ENCODE data around the gene COL13A1.

The COL13A1 gene

DNA sequence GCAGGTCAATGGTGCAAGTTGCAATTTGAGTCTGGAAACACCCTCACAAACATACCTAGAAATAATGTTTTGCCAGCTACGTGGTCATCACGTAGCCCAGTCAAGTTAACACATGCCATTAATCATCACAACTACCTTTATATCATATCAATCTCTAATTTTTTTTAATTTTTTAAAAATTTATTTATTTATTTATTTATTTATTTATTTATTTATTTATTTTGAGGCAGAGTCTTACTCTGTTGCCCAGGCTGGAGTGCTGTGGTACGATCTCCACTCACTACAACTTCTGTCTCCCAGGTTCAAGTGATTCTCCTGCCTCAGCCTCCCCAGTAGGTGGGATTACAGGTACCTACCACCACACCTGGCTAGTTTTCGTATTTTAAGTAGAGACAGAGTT is 198.6 kb downstream of the COL13A1 start:
- 92% methylated on average over 2 of the region's 4 CpGs for WGBS (ENCODE audit: insufficient coverage)
- Histone ChIP-seq H3K4me3 (ENCODE audit: control insufficient read depth in 1 of 7, extremely low read depth in 1 of 7, insufficient read depth in 4 of 7, low read depth in 2 of 7, low read length in 6 of 7) (no peak overlapping the region), H3K4me1 (ENCODE audit: control extremely low read depth in 1 of 4, control insufficient read depth in 4 of 4, insufficient read depth in 4 of 4, low read length in 3 of 4) (no peaks in the 10 kb centered on the region), H3K9me3 (ENCODE audit: control extremely low read depth in 1 of 5, control insufficient read depth in 4 of 5, insufficient read depth in 2 of 5, low read depth in 1 of 5, low read length in 4 of 5) (peaks cover 0 to 6% (median 0%) of the 10 kb centered on the region in 5 experiments), H3K36me3 (ENCODE audit: control insufficient read depth in 4 of 4, insufficient read depth in 4 of 4, low read length in 3 of 4) (no peaks in the 10 kb centered on the region), H3K27ac (ENCODE audit: insufficient read depth in 1 of 2, low read depth in 1 of 2, low read length in 2 of 2, poor library complexity in 1 of 2, severe bottlenecking in 2 of 2) (no peak overlapping the region), H3K27me3 (replicated peaks in 2 of 5; ENCODE audit: control insufficient read depth in 4 of 5, insufficient read depth in 5 of 5, low read length in 4 of 5) (peaks cover 0 to 2% (median 0%) of the 10 kb centered on the region in 5 experiments)
- no peak for DNase-seq
- ChIA-PET POLR2A (no interaction called here), CTCF (no interaction called here)

DNA sequence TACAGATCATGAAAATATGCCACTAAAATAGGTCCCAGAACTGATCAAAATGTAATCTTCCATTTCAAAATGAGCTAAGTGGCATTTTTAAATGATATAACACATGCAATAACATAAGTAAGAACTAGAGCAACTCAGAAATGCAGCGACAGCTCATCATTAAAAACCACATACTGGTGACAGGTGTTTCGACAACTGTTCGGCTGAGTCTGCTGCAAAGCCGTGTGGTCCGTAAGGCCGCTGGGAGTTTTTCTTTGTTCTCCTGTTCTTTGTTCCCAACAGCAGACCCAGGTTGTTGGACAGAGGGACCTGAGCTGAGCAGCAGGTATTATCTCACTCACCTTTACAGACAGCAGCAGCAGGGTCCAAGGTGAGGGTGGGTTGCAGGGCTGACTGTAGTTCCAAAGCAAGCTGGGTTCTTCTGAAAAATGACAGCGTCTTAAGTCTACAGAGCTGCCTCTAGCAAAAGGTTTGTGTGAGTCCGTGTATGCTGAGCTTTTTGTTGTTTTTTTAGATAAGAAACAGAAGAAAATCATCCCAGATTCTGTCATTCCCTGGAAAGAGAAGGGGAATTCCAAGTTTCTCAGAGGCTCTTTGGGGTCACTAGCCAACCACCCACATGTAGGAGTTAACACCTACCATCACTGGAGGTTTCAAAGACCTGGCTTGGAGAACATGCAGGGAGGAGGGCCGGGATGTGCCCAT is 205.6 kb downstream of the COL13A1 start:
- H3K36me3 ChIP-seq (ENCODE audit: control insufficient read depth in 4 of 4, insufficient read depth in 4 of 4, low read length in 3 of 4): no peaks in the 10 kb centered on the region
- H3K27me3 ChIP-seq (replicated peaks in 2 of 5; ENCODE audit: control insufficient read depth in 4 of 5, insufficient read depth in 5 of 5, low read length in 4 of 5): peaks cover 0 to 9% (median 0%) of the 10 kb centered on the region in 5 experiments
- POLR2A ChIA-PET: no interaction called here

More for the DNA sequence above, 205.6 kb downstream of the COL13A1 start:
- no peak for DNase-seq
- 98% methylated on average over 8 of the region's 9 CpGs for WGBS (ENCODE audit: insufficient coverage)
- Histone ChIP-seq H3K4me1 (ENCODE audit: control extremely low read depth in 1 of 4, control insufficient read depth in 4 of 4, insufficient read depth in 4 of 4, low read length in 3 of 4) (no peaks in the 10 kb centered on the region), H3K4me3 (ENCODE audit: control insufficient read depth in 1 of 7, extremely low read depth in 1 of 7, insufficient read depth in 4 of 7, low read depth in 2 of 7, low read length in 6 of 7) (no peak overlapping the region), H3K9me3 (ENCODE audit: control extremely low read depth in 1 of 5, control insufficient read depth in 4 of 5, insufficient read depth in 2 of 5, low read depth in 1 of 5, low read length in 4 of 5) (peaks cover 0 to 8% (median 0%) of the 10 kb centered on the region in 5 experiments), H3K27ac (ENCODE audit: insufficient read depth in 1 of 2, low read depth in 1 of 2, low read length in 2 of 2, poor library complexity in 1 of 2, severe bottlenecking in 2 of 2) (no peak overlapping the region)
- CTCF ChIA-PET: interaction anchor here (1.2 kb wide), 1 partner anchor 49 kb away, joined by 3 read pairs; no protein-coding TSS in a partner anchor

All from common myeloid progenitor, CD34-positive (primary cell).